HG02943 (cell line): ENCODE measurements around the gene EEIG1.
A peak's percentile ranks its signal among the peaks of the same experiment; 100 is the strongest.

Experiments used
- ATAC-seq: cut with Tn5 transposase; IDR thresholded peaks from one replicate; pipeline ENCODE4 v1.9.1; 2021; ENCODE audit warnings: mild to moderate bottlenecking, low read depth, moderate library complexity; ENCODE audit not compliant: unreplicated experiment

EEIG1 gene

DNA sequence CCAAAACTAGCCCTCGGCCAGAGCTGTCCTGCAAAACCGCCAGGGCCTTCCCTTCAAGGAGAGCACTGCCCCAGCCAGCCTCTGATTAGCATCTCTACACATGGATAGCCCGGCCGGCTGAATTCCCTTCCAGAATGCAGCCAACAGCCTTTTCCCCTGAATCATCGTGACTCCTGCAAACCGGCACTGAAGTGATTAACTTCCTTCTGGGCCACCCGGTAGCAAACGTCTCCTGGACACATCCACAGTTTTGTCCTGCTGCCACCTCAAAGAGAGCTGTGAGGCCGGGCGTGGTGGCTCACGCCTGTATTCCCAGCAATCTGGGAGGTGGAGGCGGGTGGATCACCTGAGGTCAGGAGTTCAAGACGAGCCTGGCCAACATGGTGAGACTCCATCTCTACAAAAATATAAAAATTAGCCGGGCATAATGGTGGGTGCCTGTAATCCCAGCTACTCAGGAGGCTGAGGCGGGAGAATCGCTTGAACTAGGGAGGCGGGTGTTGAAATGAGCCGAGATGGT is 21.1 kb upstream of the EEIG1 start:
- ATAC-seq: no peak

DNA sequence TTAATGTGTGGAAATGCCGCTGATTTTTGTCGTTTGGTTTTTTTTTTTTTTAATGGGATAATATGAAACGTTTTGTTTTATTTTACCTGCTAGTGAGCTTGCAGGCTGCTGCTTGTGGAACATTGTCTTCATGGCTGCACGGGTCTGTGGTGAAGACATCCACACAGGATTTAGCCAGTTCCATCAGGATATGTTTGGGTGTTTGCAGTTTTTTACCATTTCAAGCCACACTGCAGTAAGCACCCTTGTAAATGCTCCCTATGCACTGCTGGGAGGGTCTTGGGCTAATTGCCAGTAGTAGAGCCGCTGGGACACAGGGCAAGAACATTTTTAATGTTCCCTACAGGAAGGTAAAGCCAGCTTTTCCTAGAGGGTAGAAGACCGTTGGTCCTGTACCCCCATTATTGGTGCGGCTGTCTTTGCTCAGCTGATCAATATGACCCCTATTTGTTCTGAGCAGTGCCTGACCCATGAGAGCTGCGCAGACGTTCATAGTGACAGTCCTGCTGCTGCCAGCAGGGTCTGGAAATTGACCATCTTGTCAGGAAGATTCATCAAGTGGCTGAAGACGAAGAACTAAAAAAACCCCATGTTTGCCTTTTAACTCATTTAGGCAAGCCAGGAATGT is 20.5 kb upstream of the EEIG1 start:
- ATAC-seq: no peak

DNA sequence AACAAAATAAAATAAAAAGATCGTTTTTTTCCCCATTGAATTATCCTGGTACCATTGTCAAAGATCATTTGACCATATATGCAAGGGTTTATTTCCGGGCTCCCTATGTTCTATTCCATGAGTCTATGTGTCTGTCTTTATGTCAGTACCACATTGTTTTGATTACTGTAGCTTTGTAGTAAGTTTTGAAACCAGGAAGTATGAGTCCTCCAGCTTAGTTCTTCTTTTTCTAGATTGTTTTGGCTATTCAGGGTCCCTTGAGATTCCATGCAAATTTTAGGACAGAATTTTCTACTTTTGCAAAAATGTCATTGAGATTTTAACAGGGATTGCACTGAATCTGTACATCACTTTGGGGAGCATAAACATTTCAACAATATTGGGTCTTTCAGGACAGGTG is 18.7 kb upstream of the EEIG1 start:
- no peak for ATAC-seq

DNA sequence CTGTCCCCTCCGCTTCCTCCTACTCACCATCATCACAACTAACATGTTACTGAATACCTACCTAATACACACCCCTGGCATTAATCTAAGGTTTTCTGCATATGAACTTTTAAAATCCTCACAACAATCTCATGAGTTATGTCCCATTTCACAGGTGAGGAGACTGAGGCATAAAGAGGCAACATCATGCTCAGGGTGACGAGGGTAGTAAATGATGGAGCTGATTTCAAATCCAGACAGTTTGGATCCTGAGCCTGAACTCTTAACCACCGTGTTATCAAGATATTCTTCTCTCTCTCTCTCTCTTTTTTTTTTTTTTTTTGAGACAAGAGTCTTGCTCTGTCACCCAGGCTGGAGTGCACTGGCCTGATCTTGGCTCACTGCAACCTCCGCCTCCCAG is 12.9 kb upstream of the EEIG1 start:
- no peak for ATAC-seq

DNA sequence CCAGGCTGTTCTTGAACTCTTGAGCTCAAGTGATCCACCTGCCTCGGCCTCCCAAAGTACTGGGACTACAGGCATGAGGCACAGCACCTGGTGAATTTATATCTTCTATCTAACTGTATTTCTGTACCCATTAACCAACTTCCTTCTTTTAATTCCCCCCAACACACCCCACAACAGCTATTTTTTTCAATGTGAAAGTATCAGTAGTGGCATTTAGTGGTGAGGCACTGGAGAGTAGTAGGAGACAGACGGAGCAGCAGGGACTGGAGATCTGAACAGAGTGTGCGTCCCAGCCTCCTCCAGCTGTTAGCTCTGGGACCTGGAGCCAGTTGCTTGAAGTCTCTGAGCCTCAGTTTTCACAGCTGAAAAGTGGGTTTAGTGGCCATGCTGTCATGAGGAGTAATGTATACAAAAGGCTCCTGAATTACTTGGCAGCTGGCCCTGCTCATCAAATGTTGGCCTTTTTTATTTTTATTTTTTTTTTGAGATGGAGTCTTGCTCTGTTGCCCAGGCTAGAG is 11.0 kb upstream of the EEIG1 start:
- no peak for ATAC-seq

DNA sequence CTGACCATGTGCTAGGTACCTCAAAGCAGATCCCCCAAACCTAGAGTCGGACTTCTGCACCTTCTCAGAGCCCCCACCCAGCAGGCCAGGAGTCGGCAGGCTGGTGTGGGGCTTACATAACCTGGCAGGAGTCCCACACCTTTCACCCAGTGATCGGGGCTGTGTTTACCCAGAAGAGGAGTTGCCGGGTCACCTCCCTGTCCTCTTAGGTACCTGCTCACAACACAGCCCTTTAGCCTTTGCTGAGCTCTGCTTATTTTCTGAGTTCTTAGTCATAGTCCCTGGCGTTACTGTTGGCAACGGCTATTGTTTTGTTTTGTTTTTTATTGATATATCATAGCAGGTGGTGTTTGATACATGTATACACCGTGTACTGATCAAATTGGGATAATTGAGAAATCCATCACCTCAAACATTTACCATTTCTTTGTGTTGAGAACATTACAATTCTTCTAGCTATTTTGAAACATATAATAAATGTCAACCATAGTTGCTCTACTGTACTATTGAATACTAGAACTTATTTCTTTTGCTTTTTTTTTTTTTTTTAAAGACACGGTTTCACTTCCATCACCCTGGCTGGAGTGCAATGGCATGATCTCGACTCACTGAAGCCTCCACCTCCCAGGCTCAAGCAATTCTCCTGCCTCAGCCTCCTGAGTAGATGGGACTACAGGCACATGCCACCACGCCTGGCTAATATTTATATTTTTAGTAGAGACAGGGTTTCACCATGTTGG is 10.4 kb upstream of the EEIG1 start:
- ATAC-seq: no peak

DNA sequence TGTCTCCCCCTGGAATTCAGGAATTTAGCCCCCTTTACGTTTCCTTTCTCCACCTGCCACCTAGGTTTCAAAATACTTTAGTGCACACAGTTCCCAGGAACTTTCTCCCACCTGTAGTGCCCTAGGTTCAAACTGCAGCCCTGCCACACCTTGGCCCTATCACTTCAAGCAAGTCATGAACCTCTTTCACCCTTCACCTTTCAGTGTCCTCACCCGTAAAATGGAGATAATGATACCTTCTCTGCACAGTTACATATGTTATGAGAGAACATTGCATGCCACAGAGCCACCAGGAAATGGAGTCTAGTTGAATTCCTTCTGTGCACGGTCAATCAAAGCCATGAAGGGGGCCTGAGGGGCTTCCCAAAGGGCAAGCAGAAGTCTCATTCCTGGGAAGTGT is 9.8 kb upstream of the EEIG1 start:
- no peak for ATAC-seq

DNA sequence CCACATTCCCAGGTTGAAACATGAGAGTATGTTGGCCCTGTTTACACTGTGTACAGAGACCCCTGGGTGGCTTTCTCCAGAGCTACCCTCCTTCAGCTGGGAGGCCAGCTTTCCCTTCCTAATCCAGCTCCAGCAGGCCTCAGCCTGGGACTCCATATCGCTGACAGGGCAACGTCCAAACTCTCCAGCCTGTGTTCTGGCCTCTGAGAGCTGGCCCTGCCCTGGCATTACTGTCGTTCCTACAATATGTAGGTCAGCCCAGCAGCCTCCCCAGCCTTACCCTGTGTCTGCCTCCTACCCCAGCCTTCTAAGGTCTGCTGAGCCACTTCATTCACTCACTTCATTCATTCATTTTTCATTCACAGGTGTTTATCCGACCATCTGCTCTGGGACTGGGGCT is 8.3 kb upstream of the EEIG1 start:
- ATAC-seq: no peak

DNA sequence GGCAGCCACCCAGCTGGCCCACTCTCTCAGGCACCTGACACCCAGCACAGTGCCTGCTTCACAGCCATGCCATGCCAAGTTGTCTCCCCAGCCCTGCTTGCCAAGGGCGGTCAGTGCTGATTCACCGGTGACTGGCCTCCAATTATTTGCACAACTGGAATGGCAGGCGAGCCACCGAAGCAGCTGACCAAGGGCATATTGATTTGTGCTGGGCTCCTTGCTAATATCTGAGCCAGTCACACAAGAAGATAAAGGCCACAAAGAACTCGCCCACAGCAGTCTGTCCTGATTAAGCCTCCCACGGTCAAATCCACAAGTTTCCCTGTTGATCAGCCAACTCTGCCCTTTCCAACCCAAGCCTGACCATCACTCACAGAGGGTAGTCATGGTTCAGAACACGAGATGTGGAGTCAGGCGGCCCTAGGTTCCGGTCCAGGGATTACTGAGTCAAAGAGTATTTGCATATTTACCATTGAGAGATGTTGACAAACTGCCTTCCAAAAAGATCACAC is 6.4 kb upstream of the EEIG1 start:
- ATAC-seq: no peak

DNA sequence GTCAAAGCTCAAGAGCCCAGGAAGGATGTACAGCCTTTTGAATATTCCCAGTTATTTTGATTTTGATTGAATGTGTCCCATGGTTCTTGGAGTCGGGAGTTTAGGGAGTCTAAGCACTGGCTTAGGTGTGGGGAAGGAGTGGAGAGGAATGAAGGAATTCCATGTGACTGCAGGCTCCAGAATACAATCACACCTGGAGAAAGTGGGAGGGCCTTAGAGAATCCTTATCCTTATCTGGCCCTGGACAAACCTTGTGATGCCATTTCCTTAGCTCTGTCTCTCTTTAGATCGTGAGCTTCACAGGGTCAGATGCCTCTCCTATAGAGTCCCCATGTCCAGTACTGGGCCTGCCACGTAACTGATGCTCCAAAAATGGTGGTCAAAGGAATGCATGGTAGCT is 4.2 kb upstream of the EEIG1 start:
- no peak for ATAC-seq

DNA sequence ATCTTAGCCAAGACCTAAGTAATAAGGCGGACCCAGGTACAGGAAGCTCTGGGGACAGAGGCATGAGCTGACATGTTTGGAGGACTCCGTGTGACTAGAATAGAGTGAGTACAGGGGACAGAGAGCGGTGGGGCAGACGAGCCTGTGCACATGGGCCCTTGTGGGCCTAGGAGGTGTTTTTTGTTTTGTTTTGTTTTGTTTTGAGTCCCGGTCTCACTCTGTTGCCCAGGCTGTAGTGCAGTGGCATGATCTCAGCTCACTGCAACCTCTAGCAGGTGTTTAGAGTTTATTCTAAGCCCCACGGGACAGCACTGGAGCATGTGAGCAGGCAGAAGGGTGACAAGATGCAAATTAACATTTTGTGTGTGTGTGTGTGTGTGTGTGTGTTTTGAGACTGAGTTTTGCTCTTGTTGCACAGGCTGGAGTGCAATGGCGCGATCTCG is 3.1 kb upstream of the EEIG1 start:
- peak; percentile 41 for ATAC-seq

DNA sequence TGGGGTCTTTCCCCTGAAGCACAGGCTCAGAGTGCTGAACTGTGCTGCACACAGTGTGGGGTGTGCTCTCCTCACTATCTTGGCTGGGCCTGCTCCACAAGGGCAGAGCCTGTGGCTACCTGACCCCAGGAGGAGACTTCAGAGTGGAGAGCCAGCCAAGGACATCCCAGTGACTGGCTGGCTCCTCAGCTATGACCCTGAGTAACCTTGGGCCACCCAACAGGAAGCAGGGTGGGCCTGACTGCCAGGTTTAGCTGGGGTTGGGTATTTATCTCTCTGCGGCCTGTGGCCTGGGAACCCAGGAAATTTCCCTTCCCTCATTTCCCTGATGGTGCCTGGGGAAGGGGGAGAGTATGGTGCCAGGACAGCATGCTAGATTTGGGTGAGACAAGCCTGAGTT is 2.1 kb upstream of the EEIG1 start:
- no peak for ATAC-seq

DNA sequence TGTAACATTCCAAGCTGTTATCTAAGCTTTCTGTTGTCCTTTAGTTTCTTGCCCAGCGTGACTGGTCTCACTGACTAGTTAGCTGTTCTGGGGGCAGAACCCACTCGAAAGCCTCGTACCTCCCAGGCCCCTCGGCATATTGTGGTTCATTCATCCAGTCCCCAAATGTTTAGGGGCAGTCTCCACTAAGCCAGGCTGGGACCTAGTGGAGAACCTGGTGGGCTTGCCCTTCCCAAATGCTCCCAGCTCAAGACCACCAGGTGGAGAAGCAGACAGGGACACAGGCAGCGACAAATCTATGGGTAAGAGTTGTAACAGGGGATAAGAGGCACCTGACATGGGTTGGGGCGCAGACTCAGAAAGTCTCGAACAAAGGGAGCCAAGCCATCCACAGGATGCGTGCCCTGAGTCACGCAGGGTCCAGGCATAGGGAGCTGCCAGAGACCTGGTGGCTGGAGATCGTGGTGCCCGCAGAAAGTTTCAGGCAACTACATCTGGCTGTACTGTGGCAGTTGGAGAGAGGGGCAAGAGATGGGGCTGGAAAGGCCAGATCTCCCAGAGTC is 851 bp upstream of the EEIG1 start:
- ATAC-seq: no peak

DNA sequence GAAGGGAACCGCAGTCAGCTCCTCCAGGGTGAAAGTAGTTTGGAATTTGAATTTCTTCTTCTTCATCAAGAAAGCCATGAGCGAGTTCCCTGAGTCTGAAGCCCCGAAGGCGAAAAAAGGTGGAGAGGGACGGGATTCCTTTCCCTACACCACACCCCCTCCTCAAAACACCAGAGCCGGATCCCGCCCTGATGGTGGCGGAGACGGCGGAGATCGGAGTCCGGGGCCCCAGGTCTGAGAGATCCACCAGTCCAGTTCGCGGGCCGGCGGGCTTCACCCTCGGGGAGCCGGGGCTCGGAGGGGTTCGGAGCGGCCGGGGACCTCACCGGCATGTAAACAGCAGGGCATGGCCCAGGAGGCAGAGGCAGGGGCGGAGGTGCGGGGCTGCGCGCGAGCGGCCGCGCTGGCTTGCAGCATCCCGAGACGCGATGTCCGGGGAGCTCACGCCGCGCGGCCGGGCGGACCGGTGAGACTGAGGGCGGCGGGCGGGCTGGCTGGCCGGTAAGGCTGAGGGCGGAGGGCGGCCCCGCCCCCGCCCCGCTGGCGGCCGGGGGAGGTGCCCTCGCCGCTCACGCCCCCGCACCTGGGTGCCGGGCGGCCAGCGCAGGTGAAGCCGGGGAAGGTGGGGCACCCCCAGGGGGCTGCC is 606 bp downstream of the EEIG1 start:
- ATAC-seq: peak; percentile 23

DNA sequence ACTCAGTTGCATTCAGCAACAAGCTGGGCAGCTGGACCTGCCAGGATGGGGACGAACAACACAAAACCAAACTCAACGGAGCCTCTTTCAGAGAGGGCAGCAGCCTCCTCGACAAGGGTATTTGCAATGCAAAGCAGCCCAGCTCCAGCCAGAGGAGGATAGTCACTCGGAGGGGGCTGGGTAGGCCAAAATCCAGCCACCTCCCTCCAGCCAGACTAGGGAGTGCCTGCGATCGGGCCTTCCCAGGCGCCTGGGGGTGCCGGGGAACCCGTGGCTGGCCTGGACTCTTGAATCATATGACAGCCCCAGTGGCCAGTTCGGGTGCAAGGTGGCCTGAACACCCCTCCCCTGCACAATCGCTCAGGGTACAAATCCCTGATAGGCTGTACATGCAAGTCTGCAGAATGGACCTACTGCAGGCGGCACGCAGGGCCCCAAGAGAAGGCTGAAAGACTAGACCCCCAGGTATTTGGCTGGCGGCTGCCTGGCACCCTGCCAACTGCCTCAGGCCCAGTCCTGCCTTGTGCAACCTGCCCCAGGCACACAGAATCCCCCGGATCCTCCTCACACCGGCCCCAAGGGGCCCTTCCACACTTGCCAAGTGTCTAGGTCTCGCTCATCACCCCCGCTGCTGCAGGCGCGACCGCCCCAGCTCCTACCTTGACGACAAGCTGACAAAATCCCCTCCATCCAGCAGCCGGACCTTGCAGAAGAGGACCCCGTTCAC is 1.3 kb downstream of the EEIG1 start:
- ATAC-seq: no peak

DNA sequence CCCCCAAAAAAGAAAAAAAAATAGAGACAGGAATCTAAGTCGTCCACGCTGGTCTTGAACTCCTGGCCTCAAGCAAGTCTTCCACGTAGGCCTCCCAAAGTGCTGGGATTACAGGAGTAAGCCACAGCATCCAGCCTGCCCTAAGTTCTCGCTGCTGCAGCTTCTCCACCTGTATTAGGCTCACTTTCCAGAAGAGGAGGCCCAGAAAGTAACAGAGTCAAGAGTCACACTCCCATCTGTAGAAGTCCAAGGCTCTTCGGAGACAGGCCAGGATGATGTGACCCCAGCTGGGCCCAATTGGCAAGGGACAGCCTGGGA is 1.8 kb downstream of the EEIG1 start:
- no peak for ATAC-seq

DNA sequence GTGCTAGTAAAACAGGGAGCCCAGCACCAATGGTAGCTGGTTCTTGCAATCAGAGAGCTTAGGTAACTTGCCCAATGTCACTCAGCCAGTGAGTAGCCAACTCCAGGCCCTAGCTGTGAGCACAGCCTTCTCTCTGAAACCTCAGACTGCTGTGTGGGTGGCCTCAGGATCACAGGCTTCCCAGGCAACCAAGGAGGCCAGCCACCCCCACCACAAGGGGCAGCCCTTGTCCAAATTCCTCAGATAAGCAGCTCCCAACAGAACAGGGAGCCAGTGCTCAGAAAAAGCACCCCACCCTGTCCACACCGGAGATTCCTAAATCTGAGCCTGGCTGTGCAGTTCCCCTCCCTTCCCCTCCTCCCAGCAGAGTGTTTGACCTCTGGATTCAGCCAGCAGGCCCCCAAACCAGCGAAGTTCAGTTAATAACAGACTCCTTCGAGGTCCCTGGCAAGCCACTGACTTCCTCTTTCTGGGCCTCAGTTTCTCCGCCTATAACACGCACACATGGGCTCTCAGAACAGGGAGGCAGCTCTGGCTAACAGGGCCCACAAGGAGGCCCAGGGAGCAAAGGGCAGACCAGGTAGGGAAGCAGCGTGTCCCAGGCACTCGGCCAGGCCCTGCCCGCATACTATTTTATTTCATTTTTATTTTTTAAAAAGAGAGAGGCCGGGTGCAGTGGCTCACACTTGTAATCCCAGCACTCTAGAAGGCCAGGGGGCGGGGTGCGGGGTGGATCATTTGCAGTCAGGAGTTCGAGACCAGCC is 2.7 kb downstream of the EEIG1 start:
- ATAC-seq: no peak

DNA sequence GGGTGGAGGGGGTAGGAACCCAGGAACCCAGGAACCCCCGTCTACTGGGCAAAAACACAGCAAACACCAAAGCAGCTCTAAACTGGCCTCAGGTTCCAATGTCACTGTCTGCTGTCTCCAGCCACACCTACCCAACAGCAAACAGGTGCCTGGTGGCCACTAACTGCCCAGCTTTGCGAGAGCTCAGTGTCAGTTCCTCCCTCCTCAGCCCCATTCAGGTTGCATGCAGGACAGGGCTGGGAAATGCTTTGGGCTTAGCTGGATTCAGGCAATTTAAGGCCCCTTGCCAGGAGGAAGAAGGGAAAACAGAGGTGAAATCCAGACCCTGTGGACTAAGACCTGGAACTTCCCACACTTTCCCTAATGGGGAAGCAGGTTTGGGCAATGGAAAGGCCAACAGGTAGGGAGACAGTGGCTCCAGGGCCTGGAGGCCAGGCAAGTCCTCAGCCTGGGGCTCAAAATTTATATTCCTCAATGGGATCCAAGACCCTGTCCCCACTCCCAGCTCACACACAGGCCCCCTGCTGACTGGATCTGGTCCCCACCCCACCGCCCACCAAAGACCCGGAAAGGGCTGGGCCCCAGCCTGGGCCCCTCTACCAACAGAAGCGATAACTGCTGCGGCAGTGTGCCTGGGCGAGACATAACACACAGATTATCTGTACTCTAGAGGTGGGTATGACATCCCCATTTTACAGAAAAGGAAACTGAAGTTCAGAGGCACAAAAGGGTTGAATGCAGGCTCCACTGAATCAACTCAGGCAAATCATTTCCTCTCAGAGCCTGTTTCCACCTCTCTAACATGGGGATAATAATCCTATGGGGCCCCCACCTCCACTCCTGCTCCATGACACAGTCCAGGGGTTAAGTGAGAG is 3.5 kb downstream of the EEIG1 start:
- no peak for ATAC-seq

DNA sequence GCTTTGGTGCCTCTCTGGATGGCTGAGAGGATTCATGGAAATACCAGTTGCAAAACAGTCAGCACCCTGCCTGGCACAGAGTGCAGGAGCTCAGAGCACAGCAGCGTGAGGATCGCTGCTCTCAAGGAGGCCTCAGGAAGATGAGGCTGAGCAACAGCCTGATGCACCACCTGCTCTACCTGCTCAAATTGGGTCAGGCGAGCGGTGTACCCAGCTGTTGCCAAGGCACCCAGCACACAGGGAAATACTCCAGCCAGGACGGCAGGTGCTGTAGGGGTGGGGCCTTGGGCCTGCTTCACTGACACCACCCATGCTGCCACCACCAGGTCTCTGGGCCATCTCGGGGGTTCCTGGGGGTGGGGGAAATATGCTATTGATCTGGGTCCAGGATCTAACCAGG is 4.3 kb downstream of the EEIG1 start:
- no peak for ATAC-seq
